ENCODE measurements around the gene NAV1. TPM values are rescaled to one million over a fixed set of nuclear protein-coding genes. Genes with fewer than 3 reads are reported as not detected.

Gene NAV1
- total RNA-seq, 1 donor from 2014 or later, result 55.2 TPM

GRCh38 chr1:201554789-201555592 is 16.1 kb downstream of the NAV1 start:
- peaks cover 8% of the 10 kb centered on the region for H3K4me1 Mint-ChIP-seq (ENCODE audit: low read depth)
- H3K4me3 Mint-ChIP-seq (ENCODE audit: low read depth), result no peak overlapping the region
- H3K27ac Mint-ChIP-seq, result no peak overlapping the region
- no peak for DNase-seq (ENCODE audit: low spot score, unreplicated experiment)
- TF ChIP-seq CTCF (IDR thresholded peaks at IDR 0.05; ENCODE audit: unreplicated experiment), result no peak
- H3K36me3 Mint-ChIP-seq (ENCODE audit: insufficient read depth), result no peaks in the 10 kb centered on the region
- H3K27me3 Mint-ChIP-seq, result peaks cover 10% of the 10 kb centered on the region
- H3K9me3 Mint-ChIP-seq (ENCODE audit: low read depth), result no peaks in the 10 kb centered on the region

GRCh38 chr1:201555593-201555945 is 16.6 kb downstream of the NAV1 start:
- Mint-ChIP-seq H3K4me1 (ENCODE audit: low read depth) (peaks cover 8% of the 10 kb centered on the region), H3K27me3 (peaks cover 12% of the 10 kb centered on the region), H3K36me3 (ENCODE audit: insufficient read depth) (no peaks in the 10 kb centered on the region), H3K27ac (no peak overlapping the region), H3K4me3 (ENCODE audit: low read depth) (no peak overlapping the region), H3K9me3 (ENCODE audit: low read depth) (no peaks in the 10 kb centered on the region)
- no peak for DNase-seq (ENCODE audit: low spot score, unreplicated experiment)
- no peak for TF ChIP-seq CTCF (IDR thresholded peaks at IDR 0.05; ENCODE audit: unreplicated experiment)

- Mint-ChIP-seq H3K9me3 (ENCODE audit: low read depth) (no peaks in the 10 kb centered on the region), H3K27me3 (peaks cover 12% of the 10 kb centered on the region), H3K4me1 (ENCODE audit: low read depth) (peaks cover 8% of the 10 kb centered on the region), H3K4me3 (ENCODE audit: low read depth) (no peak overlapping the region), H3K27ac (no peak overlapping the region), H3K36me3 (ENCODE audit: insufficient read depth) (no peaks in the 10 kb centered on the region)
- TF ChIP-seq CTCF (IDR thresholded peaks at IDR 0.05; ENCODE audit: unreplicated experiment), result no peak
- no peak for DNase-seq (ENCODE audit: low spot score, unreplicated experiment)
Observed at GRCh38 chr1:201556841-201557571, 18.1 kb downstream of the NAV1 start.

GRCh38 chr1:201557572-201557958 is 18.6 kb downstream of the NAV1 start:
- no peak for TF ChIP-seq CTCF (IDR thresholded peaks at IDR 0.05; ENCODE audit: unreplicated experiment)
- Mint-ChIP-seq H3K9me3 (ENCODE audit: low read depth) (no peaks in the 10 kb centered on the region), H3K36me3 (ENCODE audit: insufficient read depth) (no peaks in the 10 kb centered on the region), H3K4me1 (ENCODE audit: low read depth) (peaks cover 8% of the 10 kb centered on the region), H3K27me3 (peaks cover 12% of the 10 kb centered on the region), H3K27ac (no peak overlapping the region), H3K4me3 (ENCODE audit: low read depth) (no peak overlapping the region)
- DNase-seq (ENCODE audit: low spot score, unreplicated experiment), result no peak

GRCh38 chr1:201559679-201560162 is 20.8 kb downstream of the NAV1 start:
- H3K4me3 Mint-ChIP-seq (ENCODE audit: low read depth), result no peak overlapping the region
- H3K27me3 Mint-ChIP-seq, result peaks cover 12% of the 10 kb centered on the region
- peaks cover 3% of the 10 kb centered on the region for H3K4me1 Mint-ChIP-seq (ENCODE audit: low read depth)
- no peaks in the 10 kb centered on the region for H3K9me3 Mint-ChIP-seq (ENCODE audit: low read depth)
- peak; percentile 68 for DNase-seq (ENCODE audit: low spot score, unreplicated experiment)
- no peaks in the 10 kb centered on the region for H3K36me3 Mint-ChIP-seq (ENCODE audit: insufficient read depth)
- H3K27ac Mint-ChIP-seq, result no peak overlapping the region
- peak; percentile 91 for TF ChIP-seq CTCF (IDR thresholded peaks at IDR 0.05; ENCODE audit: unreplicated experiment)
